Body of pancreas (tissue), 4 donors: ENCODE results near the gene SLC2A8.

Experiments used
- CTCF ChIP-seq, 7 experiments: fragments of 450-650 bp in 4 of 7; fragments of 200-600 bp in 3 of 7; sonication (generic) in 3 of 7; IDR thresholded peaks; one replicate each; pipeline ENCODE4 v1.5.1; 2016 to 2019; ENCODE audit warnings: antibody characterized with exemption in 7 of 7
- POLR2A ChIP-seq, 3 donors: fragments of 450-650 bp; IDR thresholded peaks; one replicate each; pipeline ENCODE4 v1.6.1; 2016; ENCODE audit warnings: antibody characterized with exemption in 3 of 3, mild to moderate bottlenecking in 2 of 3

GRCh38 chr9:127449332-127449966, 52.5 kb downstream of the SLC2A8 start:
- TF ChIP-seq CTCF (IDR thresholded peaks at IDR 0.05) (no peak), POLR2A (IDR thresholded peaks at IDR 0.05) (no peak)
